Loucy (cell line): Measurements from ENCODE around the gene VPS8.

Experiments used
- H2AFZ ChIP-seq: fragments of 200-600 bp; sonication (generic); 2 replicates; pipeline ENCODE4 v1.6.0; 2016; ENCODE audit warnings: antibody characterized with exemption, mild to moderate bottlenecking, low read length, moderate library complexity
- H3F3A ChIP-seq: fragments of 200-600 bp; 2 replicates; pipeline ENCODE4 v1.6.0; 2016; ENCODE audit warnings: antibody characterized with exemption, low read depth, mild to moderate bottlenecking
- H3K27me3 ChIP-seq: fragments of 200-600 bp; sonication (generic); 2 replicates; pipeline ENCODE4 v1.6.1; 2014; ENCODE audit warnings: low read length, mild to moderate bottlenecking; ENCODE audit not compliant: insufficient read depth, poor library complexity, severe bottlenecking
- H3K36me3 ChIP-seq: fragments of 200-600 bp; sonication (generic); 2 replicates; pipeline ENCODE4 v1.6.1; 2016; ENCODE audit warnings: low read length; ENCODE audit not compliant: insufficient read depth
- H3K4me1 ChIP-seq: fragments of 200-600 bp; sonication (generic); 2 replicates; pipeline ENCODE4 v1.5.1; 2014; ENCODE audit warnings: low read length, mild to moderate bottlenecking; ENCODE audit not compliant: insufficient read depth, poor library complexity, severe bottlenecking
- H3K4me2 ChIP-seq: fragments of 200-600 bp; sonication (generic); 2 replicates; pipeline ENCODE4 v1.6.0; 2014; ENCODE audit warnings: antibody characterized with exemption, low read length, low read depth, mild to moderate bottlenecking; ENCODE audit not compliant: poor library complexity, severe bottlenecking
- H3K4me3 ChIP-seq: fragments of 200-600 bp; sonication (generic); 2 replicates; pipeline ENCODE4 v1.5.1; 2014; ENCODE audit warnings: low read length, mild to moderate bottlenecking, mixed read lengths; ENCODE audit not compliant: poor library complexity, severe bottlenecking
- H3K79me2 ChIP-seq: fragments of 200-600 bp; sonication (generic); 2 replicates; pipeline ENCODE4 v1.6.1; 2014; ENCODE audit warnings: low read length; ENCODE audit not compliant: insufficient read depth
- H3K9ac ChIP-seq: fragments of 200-600 bp; sonication (generic); 2 replicates; pipeline ENCODE4 v1.6.0; 2014; ENCODE audit warnings: mild to moderate bottlenecking, low read depth, low read length, moderate library complexity; ENCODE audit not compliant: poor library complexity, severe bottlenecking
- H3K9me2 ChIP-seq: fragments of 200-600 bp; sonication (generic); replicated peaks from 2 replicates; pipeline ENCODE4 v1.6.1; 2016; ENCODE audit warnings: low read depth, low read length, mixed read lengths
- H3K9me3 ChIP-seq: fragments of 200-600 bp; sonication (generic); 2 replicates; pipeline ENCODE4 v1.6.1; 2014; ENCODE audit warnings: mild to moderate bottlenecking, antibody characterized with exemption, low read length, low read depth; ENCODE audit not compliant: insufficient read depth
- H4K20me1 ChIP-seq: fragments of 200-600 bp; sonication (generic); 2 replicates; pipeline ENCODE4 v1.6.0; 2014; ENCODE audit warnings: antibody characterized with exemption, low read length, mild to moderate bottlenecking; ENCODE audit not compliant: insufficient read depth, poor library complexity, severe bottlenecking
- EZH2phosphoT487 ChIP-seq: fragments of 200-600 bp; IDR thresholded peaks from 2 replicates; pipeline ENCODE4 v1.6.1; 2018; ENCODE audit warnings: antibody characterized with exemption, mild to moderate bottlenecking, moderate library complexity, borderline replicate concordance
- TF ChIP-seq, protein P1 (sequence below): fragments of 200-600 bp; sonication (generic); conservative IDR thresholded peaks from 2 replicates; pipeline ENCODE4 v1.5.1; 2014; ENCODE audit warnings: mild to moderate bottlenecking, antibody characterized with exemption, low read length

The VPS8 gene

DNA sequence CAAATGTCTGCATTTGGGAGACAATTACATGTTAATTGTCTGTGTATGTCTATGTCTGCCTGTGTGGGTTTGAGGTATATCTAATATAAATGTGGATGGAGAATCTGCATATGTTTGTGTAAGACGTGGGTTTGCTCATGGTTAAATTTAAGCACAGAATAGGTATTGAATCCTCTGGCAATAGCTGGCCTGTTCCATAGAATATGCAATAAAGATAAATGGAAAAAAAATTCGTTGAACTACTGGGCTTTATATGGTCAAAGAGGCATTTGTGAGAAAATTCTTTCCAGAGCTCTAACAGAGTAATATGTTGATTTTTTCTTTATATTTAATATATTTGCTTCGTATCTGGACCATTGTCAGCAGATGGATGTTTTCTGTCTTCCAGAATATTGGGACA, 1.4 kb downstream of the VPS8 start:
- Histone ChIP-seq H3K9ac (peak overlapping the region; percentile 89), H3K9me3 (no peaks in the 10 kb centered on the region), H3K9me2 (no peaks in the 10 kb centered on the region), H3K27me3 (no peaks in the 10 kb centered on the region), H3K36me3 (no peaks in the 10 kb centered on the region), H4K20me1 (no peaks in the 10 kb centered on the region), H3K4me1 (peaks cover 62% of the 10 kb centered on the region), H3K79me2 (peaks cover 31% of the 10 kb centered on the region), H3K4me3 (peak overlapping the region; percentile 99), H2AFZ (no peak overlapping the region), H3F3A (no peaks in the 10 kb centered on the region; the same call in 1 of the 2 replicates), H3K4me2 (peak overlapping the region; percentile 95)
- no peak for TF ChIP-seq EZH2phosphoT487
- TF ChIP-seq, protein P1, sequence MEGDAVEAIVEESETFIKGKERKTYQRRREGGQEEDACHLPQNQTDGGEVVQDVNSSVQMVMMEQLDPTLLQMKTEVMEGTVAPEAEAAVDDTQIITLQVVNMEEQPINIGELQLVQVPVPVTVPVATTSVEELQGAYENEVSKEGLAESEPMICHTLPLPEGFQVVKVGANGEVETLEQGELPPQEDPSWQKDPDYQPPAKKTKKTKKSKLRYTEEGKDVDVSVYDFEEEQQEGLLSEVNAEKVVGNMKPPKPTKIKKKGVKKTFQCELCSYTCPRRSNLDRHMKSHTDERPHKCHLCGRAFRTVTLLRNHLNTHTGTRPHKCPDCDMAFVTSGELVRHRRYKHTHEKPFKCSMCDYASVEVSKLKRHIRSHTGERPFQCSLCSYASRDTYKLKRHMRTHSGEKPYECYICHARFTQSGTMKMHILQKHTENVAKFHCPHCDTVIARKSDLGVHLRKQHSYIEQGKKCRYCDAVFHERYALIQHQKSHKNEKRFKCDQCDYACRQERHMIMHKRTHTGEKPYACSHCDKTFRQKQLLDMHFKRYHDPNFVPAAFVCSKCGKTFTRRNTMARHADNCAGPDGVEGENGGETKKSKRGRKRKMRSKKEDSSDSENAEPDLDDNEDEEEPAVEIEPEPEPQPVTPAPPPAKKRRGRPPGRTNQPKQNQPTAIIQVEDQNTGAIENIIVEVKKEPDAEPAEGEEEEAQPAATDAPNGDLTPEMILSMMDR, result no peak

DNA sequence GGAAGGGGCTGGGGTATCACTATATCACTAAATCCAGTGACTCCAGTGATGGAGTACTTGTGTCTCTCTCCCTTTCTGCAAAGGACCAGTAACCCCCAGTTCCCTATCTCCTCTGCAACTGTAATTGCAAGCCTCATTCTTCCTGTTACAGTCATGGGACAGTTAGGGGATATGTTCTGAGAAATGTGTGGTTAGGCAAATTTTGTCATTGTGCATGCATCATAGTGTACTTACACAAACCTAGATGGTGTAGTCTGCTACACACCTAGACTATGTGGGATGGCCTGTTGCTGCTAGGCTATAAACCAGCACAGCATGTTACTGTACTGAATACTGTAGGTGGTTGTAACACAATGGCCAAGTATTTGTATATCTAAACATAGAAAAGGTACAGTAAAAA, 2.2 kb downstream of the VPS8 start:
- Histone ChIP-seq H3K4me2 (peak overlapping the region; percentile 95), H3K4me3 (peak overlapping the region; percentile 99), H2AFZ (no peak overlapping the region), H3K9me2 (no peaks in the 10 kb centered on the region), H4K20me1 (no peaks in the 10 kb centered on the region), H3K9me3 (no peaks in the 10 kb centered on the region), H3K9ac (peak overlapping the region; percentile 5), H3K36me3 (no peaks in the 10 kb centered on the region), H3F3A (no peaks in the 10 kb centered on the region; the same call in 1 of the 2 replicates), H3K27me3 (no peaks in the 10 kb centered on the region), H3K79me2 (peaks cover 31% of the 10 kb centered on the region), H3K4me1 (peaks cover 61% of the 10 kb centered on the region)
- TF ChIP-seq, protein P1, result no peak
- no peak for TF ChIP-seq EZH2phosphoT487

DNA sequence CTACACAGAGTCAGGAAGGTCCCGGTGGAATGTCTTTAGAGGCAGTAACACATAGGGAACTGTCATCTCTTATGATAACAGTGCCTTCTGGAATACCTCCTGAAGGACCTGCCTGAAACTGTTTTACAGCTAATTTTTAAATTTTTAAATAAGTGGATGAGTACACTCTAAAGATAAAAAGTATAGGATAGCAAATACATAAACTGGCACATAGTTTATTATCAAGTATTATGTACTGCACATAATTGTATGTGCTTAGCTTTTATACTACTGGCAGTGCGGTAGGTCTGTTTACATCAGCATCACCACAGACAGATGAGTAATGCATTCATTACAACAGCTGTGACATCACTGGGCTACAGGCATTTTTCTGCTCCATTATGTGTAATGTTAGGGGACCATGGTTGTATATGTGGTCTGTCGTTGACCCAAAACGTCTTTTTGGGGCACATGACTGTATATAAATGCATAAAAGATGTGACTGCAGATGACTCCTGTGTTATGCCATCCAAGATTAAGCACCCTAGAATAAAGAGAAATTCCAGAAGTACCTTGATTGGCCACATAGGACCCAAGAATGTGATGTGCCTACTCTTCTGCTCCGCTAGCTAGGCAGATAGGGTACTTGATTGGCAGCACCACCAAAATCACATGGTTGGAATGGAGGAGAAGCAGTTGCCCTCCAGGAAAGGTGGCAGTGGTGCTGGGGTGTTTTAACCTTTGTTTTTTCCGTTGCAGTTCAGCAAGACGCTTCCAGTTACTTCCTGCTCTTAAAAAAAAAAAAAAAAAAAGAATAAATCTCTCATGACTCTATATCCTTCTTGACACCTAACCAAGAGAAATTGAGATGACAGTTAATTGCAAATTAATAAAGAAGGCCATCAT, 3.3 kb downstream of the VPS8 start:
- Histone ChIP-seq H3K79me2 (peaks cover 31% of the 10 kb centered on the region), H2AFZ (no peak overlapping the region)
- TF ChIP-seq EZH2phosphoT487, result no peak
- TF ChIP-seq, protein P1, result no peak

More for the DNA sequence above, 3.3 kb downstream of the VPS8 start:
- peak overlapping the region; percentile 18 for H3K9ac ChIP-seq
- no peaks in the 10 kb centered on the region for H3K27me3 ChIP-seq
- peak overlapping the region; percentile 47 for H3K4me2 ChIP-seq
- no peaks in the 10 kb centered on the region for H3K36me3 ChIP-seq
- peaks cover 61% of the 10 kb centered on the region for H3K4me1 ChIP-seq
- H3F3A ChIP-seq, result no peaks in the 10 kb centered on the region; the same call in 1 of the 2 replicates
- H3K9me3 ChIP-seq, result no peaks in the 10 kb centered on the region
- H4K20me1 ChIP-seq, result no peaks in the 10 kb centered on the region
- no peaks in the 10 kb centered on the region for H3K9me2 ChIP-seq
- no peak overlapping the region for H3K4me3 ChIP-seq
